Hematopoietic multipotent progenitor cell (in vitro differentiated cells): ENCODE data around the gene CHMP6. TPM values are rescaled to one million over a fixed set of nuclear protein-coding genes. Genes with fewer than 3 reads are reported as not detected.

Experiments
- DNase-seq, 3 donors: peaks; one replicate each; pipeline ENCODE4 v3.0.0-alpha.2; 2011 to 2015; ENCODE audit warnings: low read depth in 2 of 3, low spot score in 2 of 3
- total RNA-seq: library from RNA; depleted of rRNA; stranded (reverse); fragments of >200 nt; gene quantifications from one replicate; pipeline ENCODE4 v1.2.3, GENCODE V29; 2012

Gene CHMP6
- total RNA-seq, 1 donor, result 16.2 TPM

DNA sequence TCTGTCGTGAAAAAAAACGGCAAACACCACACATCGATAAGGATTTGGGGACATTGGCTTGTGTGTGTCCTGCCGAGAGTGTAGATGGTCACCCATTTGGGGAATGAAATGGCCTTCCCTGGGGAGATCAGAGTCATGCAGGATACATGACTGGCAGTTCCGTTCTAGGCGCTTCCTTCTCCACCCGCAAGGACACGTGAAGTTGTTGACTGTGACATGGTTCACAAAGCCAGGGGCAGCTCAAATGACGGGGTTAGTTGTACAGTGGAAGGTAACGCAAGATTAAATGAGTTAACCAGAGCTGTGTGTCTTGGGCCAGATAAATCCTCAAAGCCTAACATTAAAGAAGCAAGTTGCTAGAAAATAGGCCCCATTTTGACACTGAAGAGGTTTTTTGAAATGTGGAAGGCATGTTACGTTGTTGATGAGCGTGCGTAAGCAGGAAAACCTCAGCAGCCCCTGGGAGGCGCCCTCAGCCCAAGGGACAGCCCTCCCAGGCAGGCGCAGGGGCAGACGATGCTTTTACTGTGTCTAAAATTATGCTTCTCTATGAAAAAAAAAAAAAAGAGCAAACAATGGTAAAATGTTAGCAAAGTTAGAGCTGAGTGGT is 35.9 kb upstream of the CHMP6 start:
- no peak for DNase-seq

DNA sequence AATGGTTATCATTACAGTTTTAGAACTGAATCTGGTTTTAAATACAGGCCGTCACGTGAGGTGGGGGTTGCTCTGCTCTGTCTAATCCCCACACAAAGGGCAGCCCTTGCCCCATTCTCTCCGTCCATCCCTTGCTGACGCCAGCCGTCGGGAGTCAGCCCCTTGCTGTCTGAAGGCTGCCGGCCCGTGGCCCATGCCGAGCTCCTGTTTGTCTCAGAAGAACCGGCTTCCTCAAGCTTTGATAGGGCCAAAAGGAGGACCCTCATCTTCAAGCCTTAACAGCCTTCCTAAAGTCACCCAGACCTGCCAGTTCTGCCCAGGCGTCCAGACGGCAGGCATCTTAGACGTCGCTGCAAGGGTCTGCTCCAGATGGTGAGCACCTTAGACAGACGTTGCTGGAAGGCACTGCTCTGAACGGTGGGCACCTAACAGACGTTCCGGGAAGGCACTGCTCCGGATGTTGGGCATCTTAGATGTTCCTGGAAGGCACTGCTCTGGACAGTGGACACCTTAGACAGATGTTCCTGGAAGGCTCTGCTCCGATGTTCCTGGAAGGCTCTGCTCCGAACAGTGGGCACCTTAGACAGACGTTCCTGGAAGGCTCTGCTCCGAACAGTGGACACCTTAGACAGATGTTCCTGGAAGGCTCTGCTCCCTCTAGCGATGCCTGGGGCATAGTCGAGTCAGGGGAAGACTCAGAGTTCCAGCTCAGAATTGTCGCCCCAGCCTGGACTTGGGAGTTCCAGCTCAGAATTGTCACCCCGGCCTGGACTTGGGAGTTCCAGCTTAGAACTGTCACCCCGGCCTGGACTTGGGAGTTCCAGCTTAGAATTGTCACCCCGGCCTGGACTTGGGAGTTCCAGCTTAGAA is 35.1 kb upstream of the CHMP6 start:
- DNase-seq, result no peak

DNA sequence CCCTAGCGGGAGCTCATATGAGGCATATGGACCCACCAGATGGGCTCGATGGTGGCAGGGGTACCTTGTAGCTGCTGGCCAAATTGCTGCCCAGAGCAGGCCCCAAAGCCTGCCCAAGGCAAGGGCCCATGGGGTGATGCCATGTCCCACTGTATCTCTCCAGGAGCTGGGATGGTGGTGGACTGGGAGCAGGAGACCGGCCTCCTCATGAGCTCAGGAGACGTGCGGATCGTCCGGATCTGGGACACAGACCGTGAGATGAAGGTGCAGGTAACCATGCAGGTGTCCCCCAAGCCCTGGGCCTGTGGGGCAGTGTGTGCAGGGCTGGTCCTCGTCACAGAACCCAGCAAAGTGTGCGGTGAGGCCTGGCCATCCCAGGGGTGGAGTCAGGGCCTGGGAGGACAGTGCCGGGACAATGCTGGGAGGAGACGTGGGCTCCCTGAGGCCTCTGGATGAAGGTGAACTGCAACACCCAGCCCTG is 34.1 kb upstream of the CHMP6 start:
- no peak for DNase-seq

DNA sequence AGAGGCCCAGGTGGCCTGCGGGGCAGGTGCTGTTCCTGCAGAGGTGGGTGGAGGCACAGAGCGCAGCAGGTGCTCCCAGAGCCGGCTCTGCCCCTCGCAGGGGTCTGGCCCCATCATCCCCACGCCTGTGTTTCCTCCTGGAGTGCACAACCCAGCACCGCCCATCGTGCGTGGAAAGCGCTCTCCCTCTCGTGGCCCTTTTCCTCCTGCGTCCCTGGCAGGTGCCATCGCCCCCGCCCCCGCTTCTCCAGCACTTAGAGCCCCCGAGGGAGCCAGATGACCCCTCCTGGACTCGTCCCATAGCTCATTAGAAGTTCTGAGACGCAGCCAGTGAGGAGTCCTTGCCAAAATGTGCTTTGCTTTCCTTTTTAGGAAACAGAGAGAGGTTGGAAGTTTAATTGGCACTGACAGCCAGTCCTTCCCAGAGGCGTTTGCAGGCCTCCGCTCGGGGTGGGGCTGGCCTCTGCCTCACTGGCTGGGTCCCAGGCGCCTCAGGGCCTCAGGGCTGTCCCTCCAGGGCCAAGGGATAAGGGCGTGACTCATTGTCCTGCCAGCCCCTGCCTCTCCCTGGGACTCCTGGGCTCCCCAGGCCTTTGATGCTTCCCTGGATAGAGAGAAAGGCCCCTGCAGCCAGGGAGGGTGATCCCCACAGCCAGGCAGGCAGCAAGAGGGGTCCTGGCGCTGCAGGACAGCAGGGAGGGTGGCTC is 32.2 kb upstream of the CHMP6 start:
- no peak for DNase-seq

DNA sequence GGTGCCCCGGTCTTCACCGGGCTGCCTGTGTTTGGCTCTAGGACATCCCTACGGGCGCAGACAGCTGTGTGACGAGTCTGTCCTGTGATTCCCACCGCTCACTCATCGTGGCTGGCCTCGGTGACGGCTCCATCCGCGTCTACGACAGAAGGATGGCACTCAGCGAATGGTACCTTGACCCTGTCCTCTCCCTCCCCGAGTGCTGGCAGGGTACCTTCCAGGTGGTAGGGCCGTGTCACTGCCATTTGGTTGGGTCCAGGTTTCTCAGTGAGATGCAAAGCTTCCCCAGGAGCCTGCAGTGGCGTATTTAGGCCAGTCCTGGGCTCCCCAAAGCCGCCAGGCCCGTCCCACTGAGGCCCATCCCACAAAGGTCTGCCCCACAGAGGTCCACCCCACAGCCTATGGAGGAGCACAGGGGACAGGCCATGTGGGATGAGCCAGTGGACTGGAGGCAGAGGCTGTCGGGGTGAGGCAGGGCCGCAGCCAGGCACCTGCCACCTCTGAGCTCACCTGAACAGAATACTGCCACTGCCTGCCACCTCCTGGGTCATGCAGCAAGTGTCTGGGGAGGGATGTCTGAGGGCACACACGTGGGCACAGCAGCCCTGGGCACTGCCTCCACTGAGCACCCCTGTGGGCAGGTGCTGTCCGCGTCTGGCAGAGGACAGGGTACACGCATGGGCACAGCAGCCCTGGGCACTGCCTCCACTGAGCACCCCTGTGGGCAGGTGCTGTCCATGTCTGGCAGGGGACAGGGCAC is 31.4 kb upstream of the CHMP6 start:
- no peak for DNase-seq

DNA sequence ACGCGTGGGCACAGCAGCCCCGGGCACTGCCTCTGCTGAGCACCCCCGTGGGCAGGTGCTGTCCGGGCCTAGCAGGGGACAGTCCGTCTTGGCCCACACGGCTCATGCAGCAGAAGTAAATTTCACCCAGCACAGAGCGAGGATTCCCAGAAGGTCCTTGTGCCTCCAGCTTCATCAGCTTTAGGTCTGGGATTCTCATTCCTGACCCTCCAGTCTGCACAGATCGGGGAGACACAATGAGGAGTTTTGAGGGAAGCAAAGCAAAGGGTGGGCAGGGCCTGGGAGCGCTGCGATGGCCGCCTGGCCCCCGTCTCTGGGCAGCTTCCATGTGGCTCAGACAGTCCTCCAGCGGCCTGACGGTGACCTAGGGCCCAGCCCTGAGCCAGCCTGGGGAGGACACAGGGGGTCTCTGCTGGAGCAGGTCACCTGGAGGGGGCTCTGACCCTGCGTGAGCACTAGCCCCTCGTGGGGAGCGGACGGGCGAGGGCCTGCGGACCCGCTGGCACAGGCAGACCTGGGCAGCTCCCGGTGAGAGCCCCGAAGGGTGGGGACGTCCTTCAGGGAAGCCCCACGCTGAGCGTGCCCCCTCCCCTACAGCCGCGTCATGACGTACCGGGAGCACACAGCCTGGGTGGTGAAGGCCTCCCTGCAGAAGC is 30.7 kb upstream of the CHMP6 start:
- DNase-seq, result no peak

DNA sequence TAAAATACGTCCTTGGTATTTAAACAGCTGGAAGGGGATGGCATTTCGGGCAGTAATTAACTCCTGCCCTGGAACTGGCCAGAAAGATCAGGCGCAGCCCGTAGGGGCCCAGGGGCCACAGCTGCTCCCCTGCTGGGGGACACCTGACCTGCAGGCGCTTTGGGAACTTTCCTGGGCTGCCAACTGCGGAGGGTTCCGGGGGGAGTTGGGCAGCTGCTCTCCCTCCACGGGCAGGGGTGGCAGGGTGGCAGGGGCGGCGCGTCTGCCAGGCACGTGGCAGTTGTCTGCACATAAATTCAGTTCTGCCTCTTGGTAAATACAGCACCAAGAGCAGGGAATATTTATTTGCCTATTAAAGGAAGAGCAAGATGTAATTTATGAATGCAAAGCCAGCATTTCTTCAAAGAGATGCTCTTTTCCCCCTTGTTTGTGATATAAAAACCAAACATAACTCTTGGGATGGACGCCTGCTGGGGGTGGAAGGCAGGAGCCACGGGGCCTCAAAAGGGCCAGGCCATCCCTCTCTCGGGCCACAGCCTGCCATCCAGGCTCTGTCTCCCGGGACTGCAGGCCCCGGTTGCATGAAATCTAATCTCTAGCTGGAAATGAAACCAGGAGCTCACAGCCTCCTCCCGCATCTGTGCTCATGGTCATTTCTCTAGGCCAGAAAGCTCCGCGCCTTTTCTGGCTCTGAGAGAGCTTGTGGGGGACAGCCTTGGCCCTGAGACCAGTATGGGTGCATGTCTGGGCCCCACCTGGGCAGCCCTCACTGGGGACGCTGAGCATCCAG is 29.9 kb upstream of the CHMP6 start:
- DNase-seq, result no peak

DNA sequence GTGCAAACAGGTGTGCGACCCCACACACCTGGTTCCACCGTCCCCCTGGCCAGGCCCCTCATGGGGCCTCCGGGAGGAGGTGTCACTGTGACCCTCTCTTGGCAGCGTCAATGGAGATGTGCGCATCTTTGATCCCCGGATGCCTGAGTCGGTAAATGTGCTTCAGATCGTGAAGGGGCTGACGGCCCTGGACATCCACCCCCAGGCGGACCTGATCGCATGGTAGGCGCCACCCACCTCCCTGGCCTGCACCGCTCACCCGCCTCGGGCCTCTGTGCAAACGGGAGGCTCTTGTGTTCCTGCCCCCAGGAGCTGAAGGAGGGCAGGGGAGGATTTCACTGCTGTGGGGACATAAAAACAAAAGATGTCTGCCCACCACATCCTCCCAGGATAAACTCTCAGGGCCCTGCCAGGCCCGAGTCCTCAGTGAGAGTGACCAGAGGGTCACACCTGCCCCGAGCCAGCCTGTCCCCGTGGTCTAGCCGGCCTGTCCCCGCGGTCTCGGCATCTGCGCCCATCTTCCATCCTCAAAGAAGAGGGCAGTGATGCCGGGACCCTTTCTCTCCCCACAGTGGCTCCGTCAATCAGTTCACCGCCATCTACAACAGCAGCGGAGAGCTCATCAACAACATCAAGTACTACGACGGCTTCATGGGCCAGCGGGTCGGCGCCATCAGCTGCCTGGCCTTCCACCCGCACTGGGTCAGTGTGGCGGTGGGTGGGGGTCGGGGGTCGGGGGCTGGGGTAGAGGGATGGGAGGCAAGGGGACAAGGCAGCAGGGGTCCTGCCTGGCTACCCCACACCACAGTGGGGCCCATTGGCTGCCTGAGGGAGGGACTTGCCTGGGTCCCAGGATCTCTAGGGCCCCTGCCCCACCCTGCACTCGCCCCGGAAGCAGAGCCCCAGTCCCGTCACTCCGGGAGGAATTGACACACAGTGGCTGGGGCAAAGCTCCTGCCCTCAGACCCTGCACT is 29.0 kb upstream of the CHMP6 start:
- DNase-seq, result no peak

DNA sequence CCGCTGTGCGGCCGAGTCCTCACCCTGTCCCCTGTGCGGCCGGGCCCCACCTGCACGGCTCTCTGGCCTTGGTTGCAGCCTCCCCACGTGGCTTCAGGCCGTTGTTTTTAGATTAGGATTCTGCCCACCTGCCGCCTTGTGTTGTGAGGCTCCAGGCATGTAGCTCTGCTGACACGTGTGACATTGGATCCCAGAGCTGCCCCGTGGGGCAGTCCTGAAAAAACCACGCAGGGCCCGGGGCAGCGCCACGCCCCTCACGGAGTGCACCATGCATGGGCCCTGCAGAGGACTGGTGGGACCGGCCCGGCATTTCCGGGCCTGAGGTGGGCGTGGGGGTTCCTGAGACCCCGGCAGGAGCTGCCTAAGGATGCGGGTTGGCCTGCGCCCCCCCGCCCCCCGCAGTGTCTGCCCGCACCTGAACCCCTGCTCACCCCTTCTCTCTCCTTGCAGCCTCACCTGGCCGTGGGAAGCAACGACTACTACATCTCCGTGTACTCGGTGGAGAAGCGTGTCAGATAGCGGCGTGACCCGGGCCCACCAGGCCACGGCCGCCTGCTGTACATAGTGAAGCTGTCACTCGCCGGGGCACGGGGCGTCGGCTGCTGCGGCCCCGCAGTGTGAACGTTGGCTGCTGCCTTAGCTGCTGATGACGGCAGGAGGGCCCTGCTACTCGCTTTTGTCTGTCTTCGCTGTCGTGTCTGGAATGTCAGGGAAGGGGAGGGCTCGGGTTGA is 27.7 kb upstream of the CHMP6 start:
- DNase-seq, result no peak

DNA sequence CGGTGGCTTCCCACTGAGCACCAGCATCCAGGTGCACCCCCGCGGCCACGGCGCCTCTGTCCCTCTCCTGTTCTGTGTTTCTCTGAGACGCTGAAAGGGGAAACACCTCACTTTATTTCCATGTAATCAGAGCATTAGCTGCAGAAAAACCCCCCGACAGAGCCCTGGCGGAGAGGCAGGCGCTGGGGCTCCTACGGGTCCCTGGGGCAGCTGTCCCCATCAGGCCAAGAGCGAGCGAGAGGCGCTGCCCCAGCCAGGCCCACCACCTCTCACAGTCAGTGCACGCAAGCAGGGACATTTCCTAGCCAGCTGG is 27.1 kb upstream of the CHMP6 start:
- DNase-seq, result no peak

DNA sequence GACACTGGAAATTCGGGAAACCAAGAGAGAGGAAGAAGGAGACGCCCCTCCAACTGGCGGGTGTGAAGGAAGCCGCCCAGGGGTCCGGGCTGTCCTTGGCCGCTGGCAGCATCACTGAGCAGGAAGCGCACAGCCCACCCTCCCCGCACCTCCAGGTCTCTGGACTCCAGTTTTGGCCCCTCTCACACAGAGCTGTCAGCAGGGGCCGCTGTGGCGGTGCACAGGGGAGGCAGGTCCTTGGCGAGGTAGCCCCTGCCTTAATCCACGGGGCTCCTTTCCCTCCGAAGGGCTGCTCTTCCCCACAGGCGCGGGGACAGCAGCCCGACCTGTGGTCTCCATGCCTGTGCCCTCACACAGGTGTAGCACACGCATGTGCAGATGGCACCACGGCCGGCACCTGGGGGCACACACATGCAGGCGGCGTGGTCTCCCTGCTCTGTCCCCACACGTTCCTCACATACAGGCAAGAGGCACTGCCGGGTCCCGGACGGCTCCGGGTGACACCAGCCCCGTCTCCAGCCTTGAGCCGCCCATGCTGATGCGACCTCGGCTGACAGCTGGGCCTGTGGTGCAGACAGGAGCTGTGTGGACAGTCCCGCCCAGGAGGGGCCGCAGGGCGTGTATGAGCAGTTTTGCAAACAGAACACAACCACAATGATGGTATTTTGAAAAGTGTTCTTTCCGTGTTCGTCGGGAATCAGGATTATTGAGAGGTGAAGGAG is 26.6 kb upstream of the CHMP6 start:
- no peak for DNase-seq

DNA sequence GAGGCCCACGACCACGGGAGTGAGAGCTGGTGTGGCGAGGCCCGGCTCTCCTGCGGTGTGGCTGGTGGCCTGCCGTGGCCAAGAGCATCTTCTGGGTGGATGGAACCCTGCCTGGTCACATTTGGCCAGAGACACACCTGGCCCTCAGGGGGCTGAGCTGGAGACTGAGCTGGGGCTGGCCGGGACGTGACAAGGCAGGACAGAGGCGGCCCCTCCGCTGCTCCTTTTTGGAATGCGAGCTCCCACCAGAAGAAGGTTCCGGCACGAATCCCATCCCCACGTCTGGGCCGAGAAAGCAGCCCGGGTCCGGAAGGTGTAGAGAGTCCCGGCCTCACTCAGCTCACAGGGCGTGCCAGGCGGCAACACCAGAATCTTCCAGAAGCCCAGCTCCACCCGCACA is 26.0 kb upstream of the CHMP6 start:
- DNase-seq, result no peak

DNA sequence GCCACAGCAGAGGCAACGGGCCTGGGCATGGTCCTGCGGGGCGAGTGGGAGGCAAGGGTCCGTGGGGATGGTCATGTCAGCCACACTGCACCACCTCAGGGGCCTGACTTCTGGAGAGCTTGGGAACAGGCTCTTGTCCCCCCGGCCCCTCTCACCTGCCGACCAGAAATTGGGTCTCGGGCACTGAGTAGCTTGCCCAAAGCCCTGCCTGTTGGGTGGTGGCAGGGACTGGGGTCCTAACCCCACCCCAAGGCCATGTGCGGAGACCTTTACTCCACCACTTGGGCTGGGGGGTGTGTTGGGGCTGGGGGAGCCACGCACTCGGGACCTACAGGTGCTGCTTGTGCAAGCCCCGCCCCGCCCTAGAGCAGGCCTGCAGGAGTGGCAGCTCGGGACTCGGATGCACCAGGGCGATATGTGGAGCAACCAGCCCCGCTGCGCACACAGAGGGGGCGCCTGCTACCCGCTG is 24.2 kb upstream of the CHMP6 start:
- no peak for DNase-seq

DNA sequence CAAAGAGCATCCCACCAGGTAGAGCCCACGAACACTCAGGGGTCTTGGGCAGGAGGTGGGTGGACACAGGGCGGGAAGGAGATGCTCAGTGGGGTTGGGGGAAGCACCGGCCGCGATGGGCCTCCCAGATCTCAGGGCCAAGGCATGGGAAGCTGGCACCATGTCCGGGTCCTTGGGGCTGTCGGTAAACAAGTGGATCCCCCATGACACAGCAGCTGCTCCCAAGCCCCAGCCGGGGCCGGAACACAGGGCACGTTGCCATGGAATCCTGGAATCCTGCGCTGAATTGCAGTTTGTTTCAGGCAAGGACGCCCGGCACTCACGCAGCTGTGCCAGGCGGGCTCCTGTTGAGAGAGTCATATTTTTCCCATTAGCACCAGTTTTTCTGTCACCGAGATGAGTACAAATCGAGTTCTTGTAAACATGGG is 23.0 kb upstream of the CHMP6 start:
- no peak for DNase-seq

DNA sequence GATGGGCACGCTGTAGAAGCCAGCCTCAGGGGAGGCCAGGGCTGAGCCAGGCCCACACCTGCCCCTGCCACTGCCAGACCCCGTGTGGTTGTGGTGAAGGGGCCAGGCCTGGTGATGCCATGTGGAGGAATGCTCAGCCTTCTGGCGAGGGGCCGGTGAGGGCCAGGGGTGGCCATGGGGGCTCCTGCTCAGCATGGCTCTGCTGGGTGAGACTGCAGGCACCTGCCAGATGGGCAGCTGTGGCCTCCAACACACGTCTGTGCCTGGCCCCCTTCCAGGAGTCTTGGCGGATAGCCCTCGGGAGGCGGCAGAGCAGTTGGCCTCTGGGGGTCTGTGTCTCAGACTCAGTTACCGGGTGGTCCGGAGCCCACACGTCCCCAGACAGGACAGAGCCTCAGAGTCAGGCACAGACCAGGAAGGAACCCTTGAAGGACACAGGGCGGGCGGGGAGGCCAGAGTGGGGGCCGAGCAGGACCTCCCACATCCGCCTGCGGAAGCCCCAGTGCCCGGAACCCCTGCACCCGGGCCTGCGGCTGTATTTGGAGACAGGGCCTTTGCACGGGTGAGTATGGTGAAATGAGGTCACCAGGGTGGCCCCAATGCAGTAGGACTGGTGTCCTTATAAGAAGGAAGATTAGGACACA is 22.5 kb upstream of the CHMP6 start:
- DNase-seq, result peak in 1 of 3 donors; percentile 13

DNA sequence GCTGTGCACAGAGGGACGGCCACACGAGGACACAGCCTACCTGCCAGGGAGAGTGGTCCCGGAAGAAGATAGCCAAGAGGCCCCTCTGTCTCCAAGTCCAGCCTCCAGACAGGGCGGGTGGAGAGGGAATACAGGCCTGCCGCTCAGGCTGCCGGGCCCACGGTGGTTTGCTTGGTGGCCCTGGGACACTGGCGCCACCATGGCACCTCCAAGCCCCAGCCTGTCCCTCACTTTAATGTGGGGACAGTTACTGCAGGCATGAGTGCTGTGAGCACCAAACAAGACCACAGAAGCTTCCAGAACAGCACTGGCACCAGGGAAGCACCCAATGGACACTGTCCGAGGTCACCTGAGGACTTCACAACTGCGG is 22.0 kb upstream of the CHMP6 start:
- DNase-seq, result no peak
